ENCODE measurements around the gene MUC3A. TPM values are rescaled to one million over a fixed set of nuclear protein-coding genes. Genes with fewer than 3 reads are reported as not detected.

Gene MUC3A
- total and polyA plus RNA-seq, 2 experiments from 2014 or later, result 16.3 to 44.4 TPM

GRCh38 chr7:100972002-100972347 lies 22.6 kb downstream of the MUC3A start:
- Mint-ChIP-seq H3K27ac (no peak overlapping the region), H3K4me1 (peaks cover 25% of the 10 kb centered on the region)
- no peak for DNase-seq (ENCODE audit: low spot score)

More at GRCh38 chr7:100972002-100972347, 22.6 kb downstream of the MUC3A start:
- peaks cover 23% of the 10 kb centered on the region for H3K27me3 Mint-ChIP-seq (ENCODE audit: insufficient read depth, low read depth, poor library complexity)
- TF ChIP-seq CREB1 (CRISPR knock-in tag; IDR thresholded peaks at IDR 0.05; ENCODE audit: low read depth), result no peak
- TF ChIP-seq ZNF331 (CRISPR knock-in tag; IDR thresholded peaks at IDR 0.05; ENCODE audit: low read depth), result no peak
- TF ChIP-seq, protein P1, sequence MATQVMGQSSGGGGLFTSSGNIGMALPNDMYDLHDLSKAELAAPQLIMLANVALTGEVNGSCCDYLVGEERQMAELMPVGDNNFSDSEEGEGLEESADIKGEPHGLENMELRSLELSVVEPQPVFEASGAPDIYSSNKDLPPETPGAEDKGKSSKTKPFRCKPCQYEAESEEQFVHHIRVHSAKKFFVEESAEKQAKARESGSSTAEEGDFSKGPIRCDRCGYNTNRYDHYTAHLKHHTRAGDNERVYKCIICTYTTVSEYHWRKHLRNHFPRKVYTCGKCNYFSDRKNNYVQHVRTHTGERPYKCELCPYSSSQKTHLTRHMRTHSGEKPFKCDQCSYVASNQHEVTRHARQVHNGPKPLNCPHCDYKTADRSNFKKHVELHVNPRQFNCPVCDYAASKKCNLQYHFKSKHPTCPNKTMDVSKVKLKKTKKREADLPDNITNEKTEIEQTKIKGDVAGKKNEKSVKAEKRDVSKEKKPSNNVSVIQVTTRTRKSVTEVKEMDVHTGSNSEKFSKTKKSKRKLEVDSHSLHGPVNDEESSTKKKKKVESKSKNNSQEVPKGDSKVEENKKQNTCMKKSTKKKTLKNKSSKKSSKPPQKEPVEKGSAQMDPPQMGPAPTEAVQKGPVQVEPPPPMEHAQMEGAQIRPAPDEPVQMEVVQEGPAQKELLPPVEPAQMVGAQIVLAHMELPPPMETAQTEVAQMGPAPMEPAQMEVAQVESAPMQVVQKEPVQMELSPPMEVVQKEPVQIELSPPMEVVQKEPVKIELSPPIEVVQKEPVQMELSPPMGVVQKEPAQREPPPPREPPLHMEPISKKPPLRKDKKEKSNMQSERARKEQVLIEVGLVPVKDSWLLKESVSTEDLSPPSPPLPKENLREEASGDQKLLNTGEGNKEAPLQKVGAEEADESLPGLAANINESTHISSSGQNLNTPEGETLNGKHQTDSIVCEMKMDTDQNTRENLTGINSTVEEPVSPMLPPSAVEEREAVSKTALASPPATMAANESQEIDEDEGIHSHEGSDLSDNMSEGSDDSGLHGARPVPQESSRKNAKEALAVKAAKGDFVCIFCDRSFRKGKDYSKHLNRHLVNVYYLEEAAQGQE (IDR thresholded peaks at IDR 0.05; ENCODE audit: unreplicated experiment), result no peak
- TF ChIP-seq JUNB (IDR thresholded peaks at IDR 0.05; ENCODE audit: unreplicated experiment), result no peak
- no peak for TF ChIP-seq POLR2AphosphoS5 (IDR thresholded peaks at IDR 0.05; ENCODE audit: low read depth)
- TF ChIP-seq ETS1 (IDR thresholded peaks at IDR 0.05), result no peak
- TF ChIP-seq ZNF462 (CRISPR knock-in tag; IDR thresholded peaks at IDR 0.05), result no peak
- no peak for TF ChIP-seq NANOG (IDR thresholded peaks at IDR 0.05; ENCODE audit: borderline replicate concordance)
- no peak for TF ChIP-seq STAT1 (IDR thresholded peaks at IDR 0.05; ENCODE audit: unreplicated experiment)
- no peak for TF ChIP-seq ZNF114 (CRISPR knock-in tag; IDR thresholded peaks at IDR 0.05)
- TF ChIP-seq CTCF (conservative IDR thresholded peaks at IDR 0.05; ENCODE audit: low read depth in 2 of 2), result no peak
- no peak for TF ChIP-seq EZH2phosphoT487 (IDR thresholded peaks at IDR 0.05; ENCODE audit: unreplicated experiment)
- no peak for TF ChIP-seq EZH2 (IDR thresholded peaks at IDR 0.05; ENCODE audit: low read depth, unreplicated experiment)
- peaks cover 6% of the 10 kb centered on the region for H3F3A ChIP-seq (replicated peaks; ENCODE audit: low read depth)
- H2AFZ ChIP-seq, result no peak overlapping the region
- H3K36me3 Mint-ChIP-seq (ENCODE audit: low read depth), result no peaks in the 10 kb centered on the region; the same call in 2 of the 3 replicates
- no peak for ATAC-seq
- H3K4me3 Mint-ChIP-seq, result no peak overlapping the region
- H3K9me2 ChIP-seq (ENCODE audit: insufficient read depth), result no peaks in the 10 kb centered on the region
- no peak overlapping the region for H3K4me2 ChIP-seq
- no peak overlapping the region for H3K27ac ChIP-seq (ENCODE audit: low read depth)
- peaks cover 19% of the 10 kb centered on the region for H3K4me1 ChIP-seq (ENCODE audit: insufficient read depth)
- no peaks in the 10 kb centered on the region for H3K36me3 ChIP-seq (ENCODE audit: insufficient read depth)
- H3K4me3 ChIP-seq, result no peak overlapping the region
- H3K9me3 Mint-ChIP-seq, result no peaks in the 10 kb centered on the region
- H3K27me3 ChIP-seq (ENCODE audit: insufficient read depth), result peaks cover 10% of the 10 kb centered on the region
- H4K20me1 ChIP-seq (replicated peaks; ENCODE audit: insufficient read depth), result 0 out of 2 replicates have a peak, but pooled peaks cover 2% of the 10 kb centered on the region
- H3K79me2 ChIP-seq (replicated peaks; ENCODE audit: insufficient read depth), result no peaks in the 10 kb centered on the region
